K562 (cell line): Measurements from ENCODE around the gene OR11L1. TPM values are rescaled to one million over a fixed set of nuclear protein-coding genes. Genes with fewer than 3 reads are reported as not detected.
A peak's percentile ranks its signal among the peaks of the same experiment; 100 is the strongest.

Source experiments
- BCOR ChIP-seq: fragments of 450-650 bp; IDR thresholded peaks from 2 replicates; pipeline ENCODE4 v1.6.1; 2016
- CTBP1 ChIP-seq: fragments of 450-650 bp; IDR thresholded peaks from 2 replicates; pipeline ENCODE4 v1.6.1; 2016; ENCODE audit warnings: borderline replicate concordance
- FIP1L1 ChIP-seq: fragments of 200-400 bp; formaldehyde crosslinking; IDR thresholded peaks from 2 replicates; pipeline ENCODE4 v1.6.1; 2018; ENCODE audit warnings: mild to moderate bottlenecking, low read depth, low read length; ENCODE audit not compliant: poor library complexity, severe bottlenecking
- NEUROD1 ChIP-seq: fragments of 150-350 bp; IDR thresholded peaks from 2 replicates; pipeline ENCODE4 v1.6.1; 2014; ENCODE audit warnings: borderline replicate concordance, low read length, low read depth; ENCODE audit not compliant: partially characterized antibody
- NFXL1 ChIP-seq: fragments of 450-650 bp; formaldehyde crosslinking; IDR thresholded peaks from 2 replicates; pipeline ENCODE4 v1.4.0; 2021; ENCODE audit warnings: mild to moderate bottlenecking
- POLR3A ChIP-seq: IDR thresholded peaks from 2 replicates; pipeline ENCODE4 v1.6.1; 2011; ENCODE audit warnings: borderline replicate concordance, mild to moderate bottlenecking, moderate library complexity; ENCODE audit not compliant: insufficient read length, insufficient read depth; ENCODE audit errors: extremely low read depth
- RERE ChIP-seq: sonication (generic); formaldehyde crosslinking; IDR thresholded peaks from 2 replicates; pipeline ENCODE4 v1.8.0; 2023; ENCODE audit warnings: missing genetic modification reagents, mild to moderate bottlenecking, borderline replicate concordance
- SETDB1 ChIP-seq: IDR thresholded peaks from one replicate; pipeline ENCODE4 v1.6.1; 2012; ENCODE audit warnings: low read length, control low read depth, inconsistent platforms
- SLC30A9 ChIP-seq: fragments of 250-450 bp; sonication (Bioruptor Pico); IDR thresholded peaks from 2 replicates; pipeline ENCODE4 v1.8.0; 2022; ENCODE audit warnings: mild to moderate bottlenecking, moderate library complexity
- TCFL5 ChIP-seq: fragments of 250-450 bp; sonication (Bioruptor Pico); conservative IDR thresholded peaks from 2 replicates; pipeline ENCODE4 v1.6.1; 2021; ENCODE audit warnings: mild to moderate bottlenecking, moderate library complexity, matching md5 sums
- ZNF146 ChIP-seq: IDR thresholded peaks from one replicate; pipeline ENCODE4 v1.6.1; 2018; ENCODE audit warnings: missing compliant biosample characterization; ENCODE audit not compliant: unreplicated experiment
- ZNF431 ChIP-seq: sonication (generic); formaldehyde crosslinking; IDR thresholded peaks from 2 replicates; pipeline ENCODE4 v1.8.0; 2022; ENCODE audit warnings: mild to moderate bottlenecking, missing genetic modification reagents
- ZNF75A ChIP-seq: fragments of 450-650 bp; formaldehyde crosslinking; IDR thresholded peaks from 2 replicates; pipeline ENCODE4 v1.4.0; 2020; ENCODE audit warnings: mild to moderate bottlenecking
- ZZZ3 ChIP-seq: fragments of 450-650 bp; IDR thresholded peaks from 2 replicates; pipeline ENCODE4 v1.6.1; 2016; ENCODE audit warnings: antibody characterized with exemption, mild to moderate bottlenecking, moderate library complexity
- polyA plus RNA-seq, 8 experiments: library from polyadenylated mRNA; depleted of rRNA in 4 of 8; stranded (reverse) in 5 of 8; unstranded in 3 of 8; fragments of >200 nt; fragmentation: Nextera tagmentation in 2 of 8; fragmentation: Illumina TruSeq in 1 of 8; extraction: Ambion mirVana in 2 of 8; extraction: Trizol in 1 of 8; gene quantifications; 2 replicates each; pipeline versions ENCODE4 v1.2.1 to v1.2.3, GENCODE V29; 2011 to 2014; ENCODE audit warnings: inconsistent platforms in 1 of 8, missing spikeins in 1 of 8
- total RNA-seq, 7 experiments: library from RNA; depleted of rRNA in 6 of 7; stranded (reverse); fragments of >200 nt in 6 of 7; fragmentation: Illumina TruSeq in 2 of 7; extraction: Trizol in 2 of 7; gene quantifications; 2 replicates each; pipeline versions ENCODE4 v1.2.1 to v1.2.3, GENCODE V29; 2011 to 2021; ENCODE audit warnings: low replicate concordance in 1 of 7
- TF ChIP-seq, protein P1 (sequence below): fragments of 450-650 bp; IDR thresholded peaks from 2 replicates; pipeline ENCODE4 v1.7.0; 2016; ENCODE audit warnings: borderline replicate concordance
- TF ChIP-seq, protein P2 (sequence below): sonication (generic); formaldehyde crosslinking; IDR thresholded peaks from 2 replicates; pipeline ENCODE4 v1.8.0; 2022; ENCODE audit warnings: mild to moderate bottlenecking, missing genetic modification reagents
- TF ChIP-seq, protein P3 (sequence below): fragments of 250-450 bp; sonication (Bioruptor Pico); IDR thresholded peaks from 2 replicates; pipeline ENCODE4 v1.5.0; 2020; ENCODE audit warnings: mild to moderate bottlenecking

The OR11L1 gene
- total and polyA plus RNA-seq, 9 of the 15 experiments (the other 6 are each of a cell fraction or from before 2014, with no cell fraction given): not detected

DNA sequence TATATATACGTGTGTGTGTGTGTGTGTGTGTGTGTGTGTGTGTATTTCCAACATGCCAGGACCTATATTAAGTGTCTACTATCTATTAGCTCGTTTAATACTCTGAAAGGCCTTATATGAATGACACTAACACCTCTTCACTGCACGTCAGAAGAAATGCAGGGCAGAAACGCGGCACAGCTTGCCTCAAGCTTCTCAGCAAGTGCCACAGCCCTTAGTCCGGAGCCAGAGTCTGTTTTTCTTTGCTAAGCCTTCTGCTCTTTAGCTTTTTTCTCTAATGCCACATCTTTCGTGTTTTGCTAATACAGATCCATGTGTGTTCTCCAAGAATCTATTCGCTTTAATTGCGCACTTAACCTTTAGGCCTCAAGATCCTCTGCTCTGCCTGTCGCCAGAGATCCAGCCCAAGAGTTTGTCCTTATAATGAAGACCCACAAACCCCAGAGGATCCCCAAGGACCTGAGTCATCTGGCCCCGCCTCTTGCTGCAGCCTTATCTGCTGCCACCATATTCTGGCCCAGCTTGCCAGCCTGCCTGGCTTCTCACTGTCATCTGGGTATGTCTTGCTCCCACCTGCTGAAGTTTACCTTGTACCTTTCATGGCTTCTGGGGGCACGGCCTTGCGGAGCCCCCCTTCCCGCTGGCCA, 13.3 kb upstream of the OR11L1 start (continued):
- TF ChIP-seq RERE (no peak), ZNF75A (CRISPR knock-in tag) (no peak), ZNF431 (CRISPR knock-in tag) (no peak), FIP1L1 (no peak), CTBP1 (peak; percentile 80), BCOR (peak; percentile 48; the same call in 1 of the 2 replicates), SLC30A9 (no peak), ZZZ3 (no peak), ZNF146 (no peak), SETDB1 (no peak), TCFL5 (CRISPR knock-in tag) (no peak), NFXL1 (no peak), POLR3A (no peak), NEUROD1 (peak; percentile 86)
- TF ChIP-seq, protein P1, sequence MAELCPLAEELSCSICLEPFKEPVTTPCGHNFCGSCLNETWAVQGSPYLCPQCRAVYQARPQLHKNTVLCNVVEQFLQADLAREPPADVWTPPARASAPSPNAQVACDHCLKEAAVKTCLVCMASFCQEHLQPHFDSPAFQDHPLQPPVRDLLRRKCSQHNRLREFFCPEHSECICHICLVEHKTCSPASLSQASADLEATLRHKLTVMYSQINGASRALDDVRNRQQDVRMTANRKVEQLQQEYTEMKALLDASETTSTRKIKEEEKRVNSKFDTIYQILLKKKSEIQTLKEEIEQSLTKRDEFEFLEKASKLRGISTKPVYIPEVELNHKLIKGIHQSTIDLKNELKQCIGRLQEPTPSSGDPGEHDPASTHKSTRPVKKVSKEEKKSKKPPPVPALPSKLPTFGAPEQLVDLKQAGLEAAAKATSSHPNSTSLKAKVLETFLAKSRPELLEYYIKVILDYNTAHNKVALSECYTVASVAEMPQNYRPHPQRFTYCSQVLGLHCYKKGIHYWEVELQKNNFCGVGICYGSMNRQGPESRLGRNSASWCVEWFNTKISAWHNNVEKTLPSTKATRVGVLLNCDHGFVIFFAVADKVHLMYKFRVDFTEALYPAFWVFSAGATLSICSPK: no peak
- TF ChIP-seq, protein P2, sequence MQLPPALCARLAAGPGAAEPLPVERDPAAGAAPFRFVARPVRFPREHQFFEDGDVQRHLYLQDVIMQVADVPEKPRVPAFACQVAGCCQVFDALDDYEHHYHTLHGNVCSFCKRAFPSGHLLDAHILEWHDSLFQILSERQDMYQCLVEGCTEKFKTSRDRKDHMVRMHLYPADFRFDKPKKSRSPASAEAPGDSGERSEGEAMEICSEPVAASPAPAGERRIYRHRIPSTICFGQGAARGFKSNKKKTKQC: no peak
- TF ChIP-seq, protein P3, sequence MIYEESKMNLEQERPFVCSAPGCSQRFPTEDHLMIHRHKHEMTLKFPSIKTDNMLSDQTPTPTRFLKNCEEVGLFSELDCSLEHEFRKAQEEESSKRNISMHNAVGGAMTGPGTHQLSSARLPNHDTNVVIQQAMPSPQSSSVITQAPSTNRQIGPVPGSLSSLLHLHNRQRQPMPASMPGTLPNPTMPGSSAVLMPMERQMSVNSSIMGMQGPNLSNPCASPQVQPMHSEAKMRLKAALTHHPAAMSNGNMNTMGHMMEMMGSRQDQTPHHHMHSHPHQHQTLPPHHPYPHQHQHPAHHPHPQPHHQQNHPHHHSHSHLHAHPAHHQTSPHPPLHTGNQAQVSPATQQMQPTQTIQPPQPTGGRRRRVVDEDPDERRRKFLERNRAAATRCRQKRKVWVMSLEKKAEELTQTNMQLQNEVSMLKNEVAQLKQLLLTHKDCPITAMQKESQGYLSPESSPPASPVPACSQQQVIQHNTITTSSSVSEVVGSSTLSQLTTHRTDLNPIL (CRISPR knock-in tag): no peak
